HepG2 (cell line): Measurements from ENCODE around the gene CORT. TPM values are rescaled to one million over a fixed set of nuclear protein-coding genes. Genes with fewer than 3 reads are reported as not detected.

Source experiments
- ATAC-seq: fragments of 200-7000 bp; cut with Tn5 transposase; 3 replicates; pipeline ENCODE4 v1.9.1; 2020; ENCODE audit warnings: mild to moderate bottlenecking, moderate library complexity
- BruUV-seq: library from RNA; stranded (reverse); fragments of 400-500 nt; replicated peaks from 2 replicates; lab custom pipeline; 2021; lab: Mats Ljungman, UMichigan
- CTCF ChIA-PET: fragments of 300-600 bp; formaldehyde crosslinking; extraction: SDS; loops from one replicate; lab custom pipeline; 2021; ENCODE audit warnings: low total read pairs, inconsistent platforms, low intra/inter-chr PET ratio; lab: Yijun Ruan, JAX
- POLR2A ChIA-PET: fragments of 350-600 bp; sonication (Branson Sonifier 250); formaldehyde crosslinking; loops from one replicate; lab custom pipeline; 2020; ENCODE audit warnings: antibody characterized with exemption, inconsistent platforms; lab: Yijun Ruan, JAX
- DNase-seq: peaks from one replicate; pipeline ENCODE4 v3.0.0-alpha.2; 2015; ENCODE audit warnings: low spot score
- FAIRE-seq: peaks from 3 replicates; lab custom pipeline; 2011; peaks lifted over from hg19 to GRCh38; lab: Jason Lieb, UNC
- H2AFZ ChIP-seq: one replicate; pipeline ENCODE4 v1.6.1; 2011; ENCODE audit warnings: low read length, inconsistent platforms
- H3K27ac ChIP-seq: fragments of 300-600 bp; 3 replicates; pipeline ENCODE4 v1.8.0; 2011; ENCODE audit warnings: mixed run types, mild to moderate bottlenecking, mixed read lengths, low read length, inconsistent platforms; ENCODE audit not compliant: insufficient read depth; ENCODE audit errors: extremely low read length
- H3K27me3 ChIP-seq, 2 experiments: fragments of 200-600 bp in 1 of 2; 2 replicates in 1 of 2; 3 replicates in 1 of 2; pipeline versions ENCODE4 v1.6.0 to v1.8.0; 2011; ENCODE audit warnings: low read length in 2 of 2, mild to moderate bottlenecking in 2 of 2, moderate library complexity in 2 of 2, inconsistent platforms in 1 of 2; ENCODE audit not compliant: insufficient read depth in 2 of 2, control insufficient read depth in 1 of 2
- H3K36me3 ChIP-seq, 2 experiments: fragments of 200-600 bp in 1 of 2; replicated peaks in 1 of 2; 2 replicates in 1 of 2; 3 replicates in 1 of 2; pipeline versions ENCODE4 v1.5.1 to v1.8.0; 2011; ENCODE audit warnings: low read length in 2 of 2, inconsistent platforms in 1 of 2; ENCODE audit not compliant: insufficient read depth in 2 of 2, control insufficient read depth in 1 of 2
- H3K4me1 ChIP-seq: 2 replicates; pipeline ENCODE4 v1.5.1; 2012; ENCODE audit warnings: low read length, inconsistent platforms; ENCODE audit not compliant: insufficient read depth
- H3K4me2 ChIP-seq: 2 replicates; pipeline ENCODE4 v1.6.0; 2011; ENCODE audit warnings: low read depth, low read length, inconsistent platforms
- H3K4me3 ChIP-seq, 3 experiments: fragments of 200-600 bp in 1 of 3; sonication (generic), shearing (Covaris generic) in 1 of 3; replicated peaks in 1 of 3; 2 replicates each; pipeline ENCODE4 v1.5.1; 2011 to 2016; ENCODE audit warnings: low read length in 3 of 3, inconsistent platforms in 2 of 3, low read depth in 2 of 3, mild to moderate bottlenecking in 2 of 3, control low read depth in 1 of 3, mixed read lengths in 1 of 3; ENCODE audit not compliant: insufficient read depth in 1 of 3
- H3K79me2 ChIP-seq: one replicate; pipeline ENCODE4 v1.6.1; 2011; ENCODE audit warnings: low read length, inconsistent platforms; ENCODE audit not compliant: insufficient read depth
- H3K9ac ChIP-seq: 2 replicates; pipeline ENCODE4 v1.6.0; 2011; ENCODE audit warnings: mild to moderate bottlenecking, low read depth, low read length, inconsistent platforms; ENCODE audit not compliant: insufficient read depth
- H3K9me3 ChIP-seq: 2 replicates; pipeline ENCODE4 v1.5.1; 2012; ENCODE audit warnings: mild to moderate bottlenecking, low read length
- H4K20me1 ChIP-seq: 2 replicates; pipeline ENCODE4 v1.6.0; 2011; ENCODE audit warnings: inconsistent platforms, mild to moderate bottlenecking, low read length, moderate library complexity; ENCODE audit not compliant: insufficient read depth
- ARID5B ChIP-seq: IDR thresholded peaks from 2 replicates; pipeline ENCODE4 v1.4.0; 2020; ENCODE audit warnings: mild to moderate bottlenecking, missing genetic modification reagents
- IRF2 ChIP-seq: IDR thresholded peaks from 2 replicates; pipeline ENCODE4 v1.6.1; 2018; ENCODE audit warnings: missing genetic modification reagents, missing compliant biosample characterization
- TEAD3 ChIP-seq: optimal IDR thresholded peaks from 2 replicates; pipeline ENCODE3; 2016; ENCODE audit warnings: borderline replicate concordance
- ZBTB33 ChIP-seq: sonication (generic); formaldehyde crosslinking; IDR thresholded peaks from 2 replicates; pipeline ENCODE4 v1.4.0; 2020; ENCODE audit warnings: missing genetic modification reagents
- ZNF121 ChIP-seq: sonication (generic); formaldehyde crosslinking; IDR thresholded peaks from 2 replicates; pipeline ENCODE4 v1.5.0; 2020; ENCODE audit warnings: mild to moderate bottlenecking, missing genetic modification reagents
- ZNF550 ChIP-seq: sonication (generic); formaldehyde crosslinking; IDR thresholded peaks from 2 replicates; pipeline ENCODE4 v1.4.0; 2020; ENCODE audit warnings: mild to moderate bottlenecking, missing genetic modification reagents, borderline replicate concordance
- WGBS: methylation state at CpG from one replicate; pipeline ENCODE4 v1.1.6; 2017; ENCODE audit warnings: low lambda C conversion rate; 5-methylcytosine and 5-hydroxymethylcytosine counted together
- in situ Hi-C: cut with HindIII; loops from 2 replicates; pipeline ENCODE4 v1.10.0; 2017; ENCODE audit warnings: low pct_unique_long_range_greater_than_20kb; ENCODE audit not compliant: extremely low pct_ligation_motif_present
- intact Hi-C: fragments of 100-400 bp; cut with micrococcal nuclease; formaldehyde crosslinking; loops from one replicate; pipeline ENCODE4 v1.10.0; 2022; ENCODE audit not compliant: unreplicated experiment
- polyA plus RNA-seq, 8 experiments: library from polyadenylated mRNA; depleted of rRNA in 3 of 8; stranded (reverse) in 7 of 8; unstranded in 1 of 8; fragments of >200 nt; fragmentation: Illumina TruSeq in 4 of 8; extraction: Trizol in 4 of 8; gene quantifications; 2 replicates each; pipeline versions ENCODE4 v1.2.1 to v1.2.3, GENCODE V29; 2011 to 2016; ENCODE audit warnings: low read depth in 4 of 8, missing spikeins in 1 of 8, mixed read lengths in 1 of 8; ENCODE audit not compliant: insufficient read depth in 1 of 8
- total RNA-seq, 5 experiments: library from RNA; depleted of rRNA; stranded (reverse); fragments of >200 nt; fragmentation: Illumina TruSeq; extraction: Trizol; gene quantifications; 2 replicates each; pipeline ENCODE4 v1.2.3, GENCODE V29; 2016; ENCODE audit warnings: low read depth in 1 of 5

CORT gene
- total and polyA plus RNA-seq, 2 of the 13 experiments (the other 11 are each of a cell fraction or from before 2014, with no cell fraction given) = 0.11 to 0.62 TPM

GRCh38 chr1:10446790-10447422 is 2.9 kb upstream of the CORT start:
- Histone ChIP-seq H3K36me3 (no peaks in the 10 kb centered on the region; a peak in 1 of 5 replicates), H3K27me3 (no peaks in the 10 kb centered on the region), H3K4me2 (no peak overlapping the region), H3K9ac (no peak overlapping the region), H4K20me1 (no peaks in the 10 kb centered on the region), H3K27ac (no peak overlapping the region), H2AFZ (no peak overlapping the region), H3K9me3 (no peaks in the 10 kb centered on the region), H3K4me1 (no peaks in the 10 kb centered on the region), H3K4me3 (no peak overlapping the region), H3K79me2 (no peaks in the 10 kb centered on the region)
- in situ Hi-C loops (no loop called here), intact Hi-C loops (no loop called here)
- no peak for DNase-seq
- FAIRE-seq = no peak
- ATAC-seq = no peak
- WGBS = 95% methylated on average over 7 of the region's 7 CpGs
- BruUV-seq = no TSS peak
- TF ChIP-seq ZNF550 (CRISPR knock-in tag) (no peak), ARID5B (no peak), IRF2 (CRISPR knock-in tag) (no peak), TEAD3 (CRISPR knock-in tag) (no peak), ZNF121 (CRISPR knock-in tag) (peak; percentile 83), ZBTB33 (CRISPR knock-in tag) (no peak)
- ChIA-PET POLR2A (no interaction called here), CTCF (no interaction called here)
